ENCODE measurements around the gene CARD8.
"Not testable (repeated sequence)": the region's sequence is repeated elsewhere in the genome, so short reads cannot be mapped to it uniquely, and the experiment has no call there.

Gene CARD8

GRCh38 chr19:48255376-48256303, at the start of gene CARD8:
Gene CARD8 (minus strand): TSS chr19:48255912. CDS start chr19:48241020, 14,892 bp downstream.
- peak; percentile 73 for DNase-seq (ENCODE audit: low read depth)

GRCh38 chr19:48303866-48304265, 48.2 kb upstream of the CARD8 start:
- DNase-seq (ENCODE audit: low read depth), result no peak

- no peak for DNase-seq (ENCODE audit: low read depth)
Observed at GRCh38 chr19:48303367-48303766, 47.7 kb upstream of the CARD8 start.

GRCh38 chr19:48302600-48302959, 46.9 kb upstream of the CARD8 start:
- DNase-seq (ENCODE audit: low read depth), result no peak

GRCh38 chr19:48301886-48302599, 46.3 kb upstream of the CARD8 start:
- DNase-seq (ENCODE audit: low read depth), result no peak

GRCh38 chr19:48297975-48298374, 42.3 kb upstream of the CARD8 start:
- no peak for DNase-seq (ENCODE audit: low read depth)

GRCh38 chr19:48296963-48297734, 41.4 kb upstream of the CARD8 start:
- no peak for DNase-seq (ENCODE audit: low read depth)

- no peak for DNase-seq (ENCODE audit: low read depth)
Observed at GRCh38 chr19:48295458-48295857, 39.7 kb upstream of the CARD8 start.

GRCh38 chr19:48292798-48293197, 37.1 kb upstream of the CARD8 start:
- DNase-seq (ENCODE audit: low read depth), result no peak

GRCh38 chr19:48291489-48291815, 35.7 kb upstream of the CARD8 start:
- not testable (repeated sequence) for DNase-seq (ENCODE audit: low read depth)

GRCh38 chr19:48290771-48291488, 35.2 kb upstream of the CARD8 start:
- DNase-seq (ENCODE audit: low read depth), result no peak

GRCh38 chr19:48290401-48290770, 34.7 kb upstream of the CARD8 start:
- no peak for DNase-seq (ENCODE audit: low read depth)

GRCh38 chr19:48287748-48288147, 32.0 kb upstream of the CARD8 start:
- DNase-seq (ENCODE audit: low read depth), result no peak

- no peak for DNase-seq (ENCODE audit: low read depth)
Observed at GRCh38 chr19:48284896-48285295, 29.2 kb upstream of the CARD8 start.

- DNase-seq (ENCODE audit: low read depth), result no peak
Observed at GRCh38 chr19:48283908-48284307, 28.2 kb upstream of the CARD8 start.

GRCh38 chr19:48279747-48280146, 24.0 kb upstream of the CARD8 start:
- no peak for DNase-seq (ENCODE audit: low read depth)

- DNase-seq (ENCODE audit: low read depth), result no peak
Observed at GRCh38 chr19:48274938-48275337, 19.2 kb upstream of the CARD8 start.

- no peak for DNase-seq (ENCODE audit: low read depth)
Observed at GRCh38 chr19:48274173-48274572, 18.5 kb upstream of the CARD8 start.

GRCh38 chr19:48271531-48272151, 15.9 kb upstream of the CARD8 start:
- DNase-seq (ENCODE audit: low read depth), result no peak

- DNase-seq (ENCODE audit: low read depth), result not testable (repeated sequence)
Observed at GRCh38 chr19:48269617-48270026, 13.9 kb upstream of the CARD8 start.

GRCh38 chr19:48265326-48265725, 9.6 kb upstream of the CARD8 start:
- not testable (repeated sequence) for DNase-seq (ENCODE audit: low read depth)

- DNase-seq (ENCODE audit: low read depth), result not testable (repeated sequence)
Observed at GRCh38 chr19:48260359-48260714, 4.6 kb upstream of the CARD8 start.

Measured in T-helper 22 cell (primary cell).